ENCODE data around the gene DENND6B. TPM values are rescaled to one million over a fixed set of nuclear protein-coding genes. Genes with fewer than 3 reads are reported as not detected.
A peak's percentile ranks its signal among the peaks of the same experiment; 100 is the strongest.

DENND6B gene
- total and polyA plus RNA-seq, 2 donors (not counting 3 experiments of a cell fraction or from before 2014, with no cell fraction given), result 4.1 to 5.9 TPM

DNA sequence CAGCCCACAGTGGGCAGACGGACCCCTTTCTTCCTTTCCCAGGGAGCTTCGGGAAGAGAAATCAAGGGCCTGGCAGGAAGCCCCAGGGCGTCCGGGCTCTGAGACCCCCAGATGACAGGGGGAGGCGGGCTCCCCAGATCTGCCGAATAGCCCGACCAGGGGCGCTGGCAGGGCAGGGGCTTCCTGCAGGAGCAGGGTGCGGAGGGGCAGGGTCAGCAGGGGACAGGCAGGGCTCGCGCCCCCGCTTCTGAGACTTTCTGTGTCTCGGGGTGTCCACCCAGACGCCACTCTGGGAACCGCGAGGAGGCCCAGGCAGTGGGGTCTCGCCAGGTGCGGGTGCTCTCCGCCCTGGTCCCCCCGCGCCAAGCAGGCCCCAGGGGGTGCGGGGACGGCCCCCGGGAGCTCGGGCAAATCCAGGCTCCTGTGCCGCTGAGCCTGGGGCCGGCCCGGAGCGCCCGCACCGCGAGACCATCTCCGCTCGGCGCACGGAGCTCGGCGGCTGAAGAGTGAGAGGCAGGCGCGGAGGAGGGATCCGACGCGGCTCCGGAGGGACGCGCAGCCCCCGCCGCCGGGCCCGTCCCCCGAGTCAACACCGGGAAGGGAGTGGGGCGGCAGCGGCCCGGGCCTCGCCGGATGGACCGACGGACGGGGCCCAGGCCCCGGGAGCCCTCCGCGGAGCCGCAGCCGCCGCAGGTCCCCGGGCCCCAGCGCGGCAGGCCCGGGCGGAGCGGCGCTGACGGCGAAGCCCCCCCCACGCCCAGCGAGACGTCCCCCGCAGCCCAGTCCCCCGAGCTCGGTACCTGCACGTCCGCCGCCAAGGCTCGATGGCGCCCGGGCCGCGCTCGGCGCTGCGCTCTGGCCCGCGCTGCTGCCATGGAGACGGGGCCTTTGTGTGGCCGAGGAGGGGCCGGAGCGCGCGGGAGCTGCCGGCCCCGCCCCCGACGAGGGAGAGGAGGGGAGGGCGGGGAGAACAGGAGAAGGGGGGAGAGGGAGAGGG, 19.8 kb downstream of the DENND6B start, which contains the start of gene PLXNB2:
Gene PLXNB2, minus strand, starts transcription at position 894 of the 997 bp plus-strand sequence. CDS start 17,062 bp downstream, outside the sequence.
- TF ChIP-seq FOS (IDR thresholded peaks at IDR 0.05; ENCODE audit: borderline replicate concordance, insufficient read depth, low read length) (no peak), GATA2 (IDR thresholded peaks at IDR 0.05; ENCODE audit: insufficient read depth, insufficient read length, low read depth, low read length) (no peak), POLR2AphosphoS5 (IDR thresholded peaks at IDR 0.05; ENCODE audit: insufficient read depth, low read depth, low read length) (peak; percentile 84), POLR2A (IDR thresholded peaks at IDR 0.05; ENCODE audit: low read depth, low read length) (peak; percentile 79), MYC (IDR thresholded peaks at IDR 0.05; ENCODE audit: low read depth, low read length) (no peak)
- TF ChIP-seq, protein P1, sequence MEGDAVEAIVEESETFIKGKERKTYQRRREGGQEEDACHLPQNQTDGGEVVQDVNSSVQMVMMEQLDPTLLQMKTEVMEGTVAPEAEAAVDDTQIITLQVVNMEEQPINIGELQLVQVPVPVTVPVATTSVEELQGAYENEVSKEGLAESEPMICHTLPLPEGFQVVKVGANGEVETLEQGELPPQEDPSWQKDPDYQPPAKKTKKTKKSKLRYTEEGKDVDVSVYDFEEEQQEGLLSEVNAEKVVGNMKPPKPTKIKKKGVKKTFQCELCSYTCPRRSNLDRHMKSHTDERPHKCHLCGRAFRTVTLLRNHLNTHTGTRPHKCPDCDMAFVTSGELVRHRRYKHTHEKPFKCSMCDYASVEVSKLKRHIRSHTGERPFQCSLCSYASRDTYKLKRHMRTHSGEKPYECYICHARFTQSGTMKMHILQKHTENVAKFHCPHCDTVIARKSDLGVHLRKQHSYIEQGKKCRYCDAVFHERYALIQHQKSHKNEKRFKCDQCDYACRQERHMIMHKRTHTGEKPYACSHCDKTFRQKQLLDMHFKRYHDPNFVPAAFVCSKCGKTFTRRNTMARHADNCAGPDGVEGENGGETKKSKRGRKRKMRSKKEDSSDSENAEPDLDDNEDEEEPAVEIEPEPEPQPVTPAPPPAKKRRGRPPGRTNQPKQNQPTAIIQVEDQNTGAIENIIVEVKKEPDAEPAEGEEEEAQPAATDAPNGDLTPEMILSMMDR (IDR thresholded peaks at IDR 0.05; ENCODE audit: extremely low read depth in 1 of 2, insufficient read depth in 1 of 2, low read depth in 1 of 2, low read length in 2 of 2), result no peak
- H3K9me1 ChIP-seq (replicated peaks; ENCODE audit: control insufficient read depth, extremely low read depth, insufficient read depth, low read length), result no peaks in the 10 kb centered on the region
- peak within 1 kb of the TSS; percentile 82 for H3K9ac ChIP-seq (replicated peaks; ENCODE audit: extremely low read depth, insufficient read depth, low read length)
- H3K4me1 ChIP-seq (ENCODE audit: control insufficient read depth, extremely low read depth, insufficient read depth, low read length), result peaks cover 27% of the 10 kb centered on the region
- intact Hi-C loops (cut with micrococcal nuclease), result loop anchor here (1.0 to 5.0 kb wide), 3 partner anchors 14 to 36 kb away; partner anchors contain the start of genes MAPK11 and PPP6R2
- no peaks in the 10 kb centered on the region for H3K27me3 ChIP-seq (ENCODE audit: control insufficient read depth in 2 of 2, insufficient read depth in 2 of 2, low read length in 2 of 2)
- peaks cover 0 to 5% of the 10 kb centered on the region in 2 experiments for H3K36me3 ChIP-seq (ENCODE audit: control insufficient read depth in 2 of 2, extremely low read depth in 1 of 2, insufficient read depth in 2 of 2, low read length in 2 of 2)
- H4K20me1 ChIP-seq (replicated peaks; ENCODE audit: control insufficient read depth, extremely low read depth, insufficient read depth, low read length), result no peaks in the 10 kb centered on the region
- ChIA-PET POLR2A (interaction anchor here (0.5 to 1.9 kb wide), 2 partner anchors 13 to 372 kb away, joined by 4 to 9 read pairs; no protein-coding TSS in a partner anchor), CTCF (interaction anchor here (0.9 to 3.8 kb wide), 7 partner anchors 13 to 35 kb away, joined by 4 to 26 read pairs (median 14); partner anchors contain the start of gene DENND6B)
- H3K79me2 ChIP-seq (ENCODE audit: control insufficient read depth, insufficient read depth, low read length), result peaks cover 45% of the 10 kb centered on the region
- dilution Hi-C loops (cut with MboI; ENCODE audit: extremely low pct_ligation_motif_present, low sequenced_read_pairs), result no loop called here
- DNase-seq (ENCODE audit: low read depth, low spot score) (peak; percentile 76), FAIRE-seq (peak; percentile 84)
- H3K4me2 ChIP-seq (ENCODE audit: insufficient read depth, low read length), result peak within 1 kb of the TSS; percentile 76
- no peak within 1 kb of the TSS for H2AFZ ChIP-seq (ENCODE audit: low read depth, low read length)
- H3K9me3 ChIP-seq (replicated peaks; ENCODE audit: control insufficient read depth, insufficient read depth, low read length), result no peaks in the 10 kb centered on the region
- BruUV-seq (replicated peaks), result TSS peak; percentile 25
- peak within 1 kb of the TSS; percentile 72 to 95 (median 83) for H3K4me3 ChIP-seq (replicated peaks in 1 of 3; ENCODE audit: insufficient read depth in 1 of 3, low read depth in 1 of 3, low read length in 3 of 3)
- peak within 1 kb of the TSS; percentile 79 for H3K27ac ChIP-seq (ENCODE audit: insufficient read depth, low read depth, low read length)

Data from endothelial cell of umbilical vein (primary cell).